Endothelial cell of umbilical vein (primary cell): Measurements from ENCODE around the gene GLIPR1L1. TPM values are rescaled to one million over a fixed set of nuclear protein-coding genes. Genes with fewer than 3 reads are reported as not detected.

Source experiments
- BruUV-seq: library from RNA; stranded (reverse); fragments of 400-500 nt; replicated peaks from 2 replicates; lab custom pipeline; 2021; lab: Mats Ljungman, UMichigan
- CTCF ChIA-PET: fragments of 300-600, 350-600 bp; sonication (Branson Sonifier 250); formaldehyde crosslinking; loops from one replicate; lab custom pipeline; 2021; ENCODE audit warnings: antibody characterized with exemption, inconsistent platforms; lab: Charles Lee
- POLR2A ChIA-PET: fragments of 300-600, 350-600 bp; sonication (Branson Sonifier 250); formaldehyde crosslinking; loops from one replicate; lab custom pipeline; 2021; ENCODE audit warnings: antibody characterized with exemption, inconsistent platforms; lab: Charles Lee
- DNase-seq: peaks from one replicate; pipeline ENCODE4 v3.0.0-alpha.2; 2011; ENCODE audit warnings: low read depth, low spot score
- FAIRE-seq: peaks from 2 replicates; lab custom pipeline; 2011; peaks lifted over from hg19 to GRCh38; lab: Jason Lieb, UNC
- H2AFZ ChIP-seq: 2 replicates; pipeline ENCODE4 v1.6.0; 2012; ENCODE audit warnings: low read depth, low read length, control low read depth, inconsistent platforms
- H3K27ac ChIP-seq: 2 replicates; pipeline ENCODE4 v1.5.1; 2011; ENCODE audit warnings: low read depth, mild to moderate bottlenecking, control low read depth, low read length, moderate library complexity; ENCODE audit not compliant: insufficient read depth
- H3K27me3 ChIP-seq, 2 experiments: 2 replicates each; pipeline versions ENCODE4 v1.6.0 to v1.6.1; 2011; ENCODE audit warnings: low read length in 2 of 2, mixed read lengths in 1 of 2; ENCODE audit not compliant: control insufficient read depth in 2 of 2, insufficient read depth in 2 of 2
- H3K36me3 ChIP-seq, 2 experiments: 2 replicates in 1 of 2; 3 replicates in 1 of 2; pipeline ENCODE4 v1.5.1; 2011; ENCODE audit warnings: low read length in 2 of 2, mild to moderate bottlenecking in 1 of 2, moderate library complexity in 1 of 2; ENCODE audit not compliant: control insufficient read depth in 2 of 2, insufficient read depth in 2 of 2; ENCODE audit errors: extremely low read depth in 1 of 2
- H3K4me1 ChIP-seq: 3 replicates; pipeline ENCODE4 v1.5.1; 2011; ENCODE audit warnings: mild to moderate bottlenecking, low read length; ENCODE audit not compliant: control insufficient read depth, insufficient read depth; ENCODE audit errors: extremely low read depth
- H3K4me2 ChIP-seq: 2 replicates; pipeline ENCODE4 v1.6.1; 2011; ENCODE audit warnings: low read length, control low read depth, mixed read lengths; ENCODE audit not compliant: insufficient read depth
- H3K4me3 ChIP-seq, 3 experiments: fragments of 200-600 bp in 1 of 3; sonication (generic), shearing (Covaris generic) in 1 of 3; replicated peaks in 1 of 3; 2 replicates each; pipeline ENCODE4 v1.5.1; 2011 to 2016; ENCODE audit warnings: control low read depth in 3 of 3, low read length in 3 of 3, mild to moderate bottlenecking in 2 of 3, inconsistent platforms in 1 of 3, low read depth in 1 of 3, moderate library complexity in 1 of 3; ENCODE audit not compliant: insufficient read depth in 1 of 3
- H3K79me2 ChIP-seq: 2 replicates; pipeline ENCODE4 v1.6.0; 2012; ENCODE audit warnings: low read length, inconsistent platforms; ENCODE audit not compliant: control insufficient read depth, insufficient read depth
- H3K9ac ChIP-seq: replicated peaks from 2 replicates; pipeline ENCODE3; 2011; ENCODE audit warnings: low read length, control low read depth; ENCODE audit not compliant: insufficient read depth; ENCODE audit errors: extremely low read depth
- H3K9me1 ChIP-seq: replicated peaks from 3 replicates; pipeline ENCODE4 v1.6.0; 2011; ENCODE audit warnings: mild to moderate bottlenecking, low read length; ENCODE audit not compliant: control insufficient read depth, insufficient read depth; ENCODE audit errors: extremely low read depth
- H3K9me3 ChIP-seq: replicated peaks from 2 replicates; pipeline ENCODE4 v1.5.1; 2012; ENCODE audit warnings: low read length, inconsistent platforms; ENCODE audit not compliant: control insufficient read depth, insufficient read depth
- H4K20me1 ChIP-seq: replicated peaks from 2 replicates; pipeline ENCODE3; 2011; ENCODE audit warnings: mild to moderate bottlenecking, low read length; ENCODE audit not compliant: control insufficient read depth, insufficient read depth; ENCODE audit errors: extremely low read depth
- CTCF ChIP-seq, 2 donors: IDR thresholded peaks; 1 replicate in 1 of 2; 2 replicates in 1 of 2; pipeline ENCODE4 v1.5.1; 2011; ENCODE audit warnings: low read length in 2 of 2, mild to moderate bottlenecking in 2 of 2, moderate library complexity in 2 of 2, control low read depth in 1 of 2, inconsistent platforms in 1 of 2, low read depth in 1 of 2; ENCODE audit not compliant: insufficient read depth in 1 of 2; ENCODE audit errors: extremely low read depth in 1 of 2
- EZH2 ChIP-seq: IDR thresholded peaks from 2 replicates; pipeline ENCODE4 v1.6.1; 2012; ENCODE audit warnings: borderline replicate concordance, low read depth, mild to moderate bottlenecking, moderate library complexity, low read length, inconsistent platforms; ENCODE audit not compliant: severe bottlenecking
- FOS ChIP-seq: IDR thresholded peaks from 2 replicates; pipeline ENCODE4 v1.6.1; 2011; ENCODE audit warnings: mild to moderate bottlenecking, low read length, moderate library complexity, borderline replicate concordance; ENCODE audit not compliant: insufficient read depth
- JUN ChIP-seq: IDR thresholded peaks from 2 replicates; pipeline ENCODE4 v1.6.1; 2011; ENCODE audit warnings: borderline replicate concordance, low read depth; ENCODE audit not compliant: insufficient read length, insufficient read depth
- MAX ChIP-seq: IDR thresholded peaks from 2 replicates; pipeline ENCODE4 v1.6.1; 2011; ENCODE audit not compliant: insufficient read depth, insufficient read length
- MYC ChIP-seq: IDR thresholded peaks from one replicate; pipeline ENCODE4 v1.6.1; 2011; ENCODE audit warnings: mild to moderate bottlenecking, low read depth, low read length
- POLR2A ChIP-seq: IDR thresholded peaks from 2 replicates; pipeline ENCODE4 v1.6.1; 2012; ENCODE audit warnings: low read depth, mild to moderate bottlenecking, control low read depth, low read length
- POLR2AphosphoS5 ChIP-seq: IDR thresholded peaks from 2 replicates; pipeline ENCODE4 v1.6.1; 2012; ENCODE audit warnings: low read depth, mild to moderate bottlenecking, control low read depth, low read length, moderate library complexity; ENCODE audit not compliant: insufficient read depth
- dilution Hi-C: fragments of 300-500 bp; cut with MboI; formaldehyde crosslinking; loops from one replicate; pipeline ENCODE4 v1.15.0; 2019; ENCODE audit warnings: low sequenced_read_pairs; ENCODE audit not compliant: extremely low pct_ligation_motif_present
- intact Hi-C: fragments of 100-400 bp; cut with micrococcal nuclease; formaldehyde crosslinking; loops from one replicate; pipeline ENCODE4 v1.10.0; 2022
- polyA plus RNA-seq, 4 experiments: library from polyadenylated mRNA; depleted of rRNA in 3 of 4; stranded (reverse) in 3 of 4; unstranded in 1 of 4; fragments of >200 nt; gene quantifications; 2 replicates each; pipeline versions ENCODE4 v1.2.1 to v1.2.3, GENCODE V29; 2011 to 2012; ENCODE audit warnings: missing spikeins in 1 of 4
- total RNA-seq: library from RNA; stranded (reverse); gene quantifications from 2 replicates; pipeline ENCODE4 v1.2.3, GENCODE V29; 2021

GLIPR1L1 gene
- total and polyA plus RNA-seq, 2 donors (not counting 3 experiments of a cell fraction or from before 2014, with no cell fraction given), result not detected

- dilution Hi-C loops (no loop called here), intact Hi-C loops (no loop called here)
- ChIA-PET POLR2A (no interaction called here), CTCF (no interaction called here)
- TF ChIP-seq MAX, result no peak
- no peak for TF ChIP-seq FOS
- TF ChIP-seq POLR2AphosphoS5, result no peak
- TF ChIP-seq CTCF (IDR thresholded peaks at IDR 0.05; ENCODE audit: extremely low read depth in 1 of 2, insufficient read depth in 1 of 2, low read depth in 1 of 2, low read length in 2 of 2), result no peak
- TF ChIP-seq POLR2A, result no peak
- TF ChIP-seq EZH2, result no peak
- TF ChIP-seq MYC, result no peak
- no peak for TF ChIP-seq JUN
- no peak for FAIRE-seq
- H3K79me2 ChIP-seq, result no peaks in the 10 kb centered on the region
- H3K4me1 ChIP-seq, result no peaks in the 10 kb centered on the region
- no peaks in the 10 kb centered on the region for H4K20me1 ChIP-seq
- BruUV-seq, result no TSS peak
- H3K36me3 ChIP-seq, result no peaks in the 10 kb centered on the region
- H3K9me3 ChIP-seq, result no peaks in the 10 kb centered on the region
- H3K9me1 ChIP-seq, result no peaks in the 10 kb centered on the region
- no peak overlapping the region for H3K4me2 ChIP-seq
- DNase-seq, result no peak
- no peaks in the 10 kb centered on the region for H3K27me3 ChIP-seq
- no peak overlapping the region for H2AFZ ChIP-seq
- no peak overlapping the region for H3K27ac ChIP-seq
- H3K9ac ChIP-seq, result no peak overlapping the region
- no peak overlapping the region for H3K4me3 ChIP-seq
These were observed 15.9 kb downstream of the GLIPR1L1 start for GRCh38 chr12:75350413-75350812.
